GM10248 (cell line): ENCODE data around the gene MECR.

Experiments
- CTCF ChIA-PET: fragments of 300-600 bp; sonication (Branson Sonifier 250); formaldehyde crosslinking; extraction: SDS; loops from one replicate; lab custom pipeline; 2021; ENCODE audit warnings: antibody characterized with exemption; lab: Yijun Ruan, JAX
- POLR2A ChIA-PET: fragments of 350-650 bp; sonication (Branson Sonifier 250); formaldehyde crosslinking; extraction: SDS; loops from one replicate; lab custom pipeline; 2020; ENCODE audit warnings: antibody characterized with exemption; lab: Yijun Ruan, JAX
- DNase-seq: peaks from one replicate; pipeline ENCODE4 v3.0.0; 2012; ENCODE audit errors: extremely low spot score
- TF ChIP-seq, protein P1 (sequence below): IDR thresholded peaks from 2 replicates; pipeline ENCODE4 v1.5.1; 2012; ENCODE audit warnings: mild to moderate bottlenecking, low read depth; ENCODE audit errors: extremely low read depth, missing control alignments, control extremely low read depth

Gene MECR

DNA sequence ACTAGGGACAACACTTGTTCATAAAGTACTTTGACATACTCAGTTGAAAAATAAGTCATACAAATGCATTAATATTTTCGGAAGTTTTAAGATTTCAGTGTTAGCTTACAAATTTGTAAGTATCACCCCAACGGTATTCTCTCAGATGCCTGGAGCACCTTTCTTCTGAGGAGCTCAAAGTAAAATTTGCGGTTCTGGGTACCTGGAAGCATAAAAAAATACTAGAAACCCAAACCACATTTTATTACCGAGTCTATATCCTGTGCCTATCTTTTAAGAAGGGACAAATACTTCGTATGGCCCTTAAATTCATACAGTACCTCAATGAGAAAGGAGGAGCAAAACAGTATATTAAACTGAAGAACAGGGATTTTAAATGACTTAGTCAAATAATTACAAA, 59.2 kb downstream of the MECR start:
- DNase-seq, result no peak
- ChIA-PET CTCF (interaction anchor here (1.0 to 3.3 kb wide), 5 partner anchors 9 to 294 kb away, joined by 4 to 23 read pairs (median 6); partner anchors contain the start of gene SRSF4), POLR2A (interaction anchor here (2.2 kb wide), 1 partner anchor 10 kb away, joined by 5 read pairs; the partner anchor contains the start of gene SRSF4)
- TF ChIP-seq, protein P1, sequence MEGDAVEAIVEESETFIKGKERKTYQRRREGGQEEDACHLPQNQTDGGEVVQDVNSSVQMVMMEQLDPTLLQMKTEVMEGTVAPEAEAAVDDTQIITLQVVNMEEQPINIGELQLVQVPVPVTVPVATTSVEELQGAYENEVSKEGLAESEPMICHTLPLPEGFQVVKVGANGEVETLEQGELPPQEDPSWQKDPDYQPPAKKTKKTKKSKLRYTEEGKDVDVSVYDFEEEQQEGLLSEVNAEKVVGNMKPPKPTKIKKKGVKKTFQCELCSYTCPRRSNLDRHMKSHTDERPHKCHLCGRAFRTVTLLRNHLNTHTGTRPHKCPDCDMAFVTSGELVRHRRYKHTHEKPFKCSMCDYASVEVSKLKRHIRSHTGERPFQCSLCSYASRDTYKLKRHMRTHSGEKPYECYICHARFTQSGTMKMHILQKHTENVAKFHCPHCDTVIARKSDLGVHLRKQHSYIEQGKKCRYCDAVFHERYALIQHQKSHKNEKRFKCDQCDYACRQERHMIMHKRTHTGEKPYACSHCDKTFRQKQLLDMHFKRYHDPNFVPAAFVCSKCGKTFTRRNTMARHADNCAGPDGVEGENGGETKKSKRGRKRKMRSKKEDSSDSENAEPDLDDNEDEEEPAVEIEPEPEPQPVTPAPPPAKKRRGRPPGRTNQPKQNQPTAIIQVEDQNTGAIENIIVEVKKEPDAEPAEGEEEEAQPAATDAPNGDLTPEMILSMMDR, result no peak

GRCh38 chr1:29171089-29171488, 59.6 kb downstream of the MECR start:
- CTCF ChIA-PET, result interaction anchor here (1.0 to 3.3 kb wide), 5 partner anchors 9 to 294 kb away, joined by 4 to 23 read pairs (median 6); partner anchors contain the start of gene SRSF4
- no peak for DNase-seq
- POLR2A ChIA-PET, result interaction anchor here (2.2 kb wide), 1 partner anchor 11 kb away, joined by 5 read pairs; the partner anchor contains the start of gene SRSF4
- TF ChIP-seq, protein P1, result no peak

DNA sequence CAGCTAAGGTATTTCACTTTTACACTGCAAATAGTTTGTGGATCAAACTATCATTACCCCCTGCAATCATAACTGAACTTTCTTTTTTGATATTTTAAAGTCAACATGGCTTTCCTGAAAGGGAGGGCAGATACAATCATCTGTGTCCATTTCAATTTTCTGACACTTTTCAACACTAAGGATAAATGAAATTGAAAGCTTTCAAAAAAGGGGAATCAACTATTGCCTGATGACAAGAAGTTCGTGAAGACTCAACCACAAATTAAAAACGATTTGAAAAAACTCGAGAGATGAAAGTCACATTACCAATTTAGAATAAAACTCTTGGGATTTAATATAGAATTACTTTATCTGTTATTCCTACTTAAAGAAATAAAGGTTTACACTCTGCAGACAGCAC, 60.8 kb downstream of the MECR start:
- DNase-seq, result no peak
- ChIA-PET CTCF (interaction anchor here (2.7 to 3.3 kb wide), 2 partner anchors 8 to 11 kb away, joined by 9 to 23 read pairs; partner anchors contain the start of gene SRSF4), POLR2A (interaction anchor here (2.2 kb wide), 1 partner anchor 12 kb away, joined by 5 read pairs; the partner anchor contains the start of gene SRSF4)
- TF ChIP-seq, protein P1, result no peak

DNA sequence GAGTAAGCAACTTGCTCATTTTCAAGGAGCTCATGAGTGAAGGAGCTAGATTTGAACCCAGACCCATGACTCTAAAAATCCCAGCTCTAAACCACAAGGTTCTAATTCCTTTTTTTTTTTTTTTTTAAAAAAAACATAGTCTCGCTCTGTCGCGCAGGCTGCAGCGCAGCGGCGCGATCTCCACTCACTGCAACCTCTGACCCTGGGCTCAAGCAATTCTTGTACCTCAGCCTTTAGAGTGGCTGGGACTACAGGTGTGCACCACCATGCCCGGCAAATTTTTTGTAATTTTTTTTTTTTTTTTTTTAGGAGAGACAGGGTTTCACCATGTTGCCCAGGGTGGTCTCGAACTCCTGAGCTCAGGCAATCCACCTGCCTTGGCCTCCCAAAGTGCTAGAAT, 62.8 kb downstream of the MECR start:
- ChIA-PET POLR2A (interaction anchor here (0.6 to 1.2 kb wide), 2 partner anchors 14 to 190 kb away, joined by 3 read pairs; partner anchors contain the start of gene SRSF4), CTCF (interaction anchor here (1.1 to 2.8 kb wide), 4 partner anchors 13 to 291 kb away, joined by 3 to 21 read pairs (median 6); partner anchors contain the start of gene SRSF4)
- TF ChIP-seq, protein P1, result no peak
- DNase-seq, result no peak

DNA sequence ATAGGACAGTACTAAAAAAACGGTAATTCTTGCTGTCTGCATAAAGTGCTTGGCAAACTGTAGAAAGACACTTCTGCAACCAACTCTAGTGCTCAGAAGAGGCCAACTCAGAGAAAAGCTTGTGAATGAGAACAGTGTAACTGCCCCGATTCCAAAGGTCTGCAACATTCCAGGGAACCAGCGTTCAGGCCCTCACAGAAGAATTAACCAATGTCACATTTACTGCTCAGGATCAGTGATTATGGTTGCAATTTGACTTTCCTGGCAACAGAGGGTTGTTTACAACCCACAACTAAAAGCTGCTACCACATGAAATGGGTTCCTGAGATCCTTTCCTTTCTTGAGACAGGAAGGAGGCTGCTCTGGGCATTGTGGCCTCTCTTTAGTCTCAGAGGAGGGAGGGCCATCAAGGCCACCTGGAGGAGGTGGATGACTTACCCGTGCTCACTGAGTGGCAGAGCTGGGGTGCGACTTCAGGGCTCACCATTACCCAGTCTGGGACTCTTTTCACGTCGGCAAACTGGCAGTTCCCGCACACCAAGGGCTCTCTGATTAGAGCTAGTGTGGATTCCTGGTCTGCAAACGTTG, 64.3 kb downstream of the MECR start:
- no peak for DNase-seq
- ChIA-PET POLR2A (no interaction called here), CTCF (interaction anchor here (1.3 to 2.8 kb wide), 4 partner anchors 8 to 284 kb away, joined by 3 to 21 read pairs (median 4); partner anchors contain the start of gene SRSF4)
- TF ChIP-seq, protein P1, result no peak

- CTCF ChIA-PET, result interaction anchor here (2.0 kb wide), 1 partner anchor 38 kb away, joined by 4 read pairs; no protein-coding TSS in a partner anchor
- POLR2A ChIA-PET, result no interaction called here
- DNase-seq, result no peak
- TF ChIP-seq, protein P1, result no peak
Observed at GRCh38 chr1:29164588-29164987, 66.1 kb downstream of the MECR start.
